HG02610 (cell line): ENCODE measurements around the gene ZNF132.

Source experiments
- ATAC-seq: cut with Tn5 transposase; IDR thresholded peaks from one replicate; pipeline ENCODE4 v1.9.1; 2021; ENCODE audit warnings: mild to moderate bottlenecking, moderate library complexity; ENCODE audit not compliant: unreplicated experiment

Gene ZNF132

GRCh38 chr19:58392945-58393724 is 46.8 kb downstream of the ZNF132 start:
- ATAC-seq, result no peak

- ATAC-seq, result no peak
Observed at GRCh38 chr19:58388175-58388526, 51.8 kb downstream of the ZNF132 start.

- ATAC-seq, result no peak
Observed at GRCh38 chr19:58387338-58388174, 52.4 kb downstream of the ZNF132 start.

- ATAC-seq, result peak; percentile 84
Observed at GRCh38 chr19:58386576-58387337, 53.2 kb downstream of the ZNF132 start, which contains the start of gene RPS5. RPS5 (plus strand) TSS chr19:58387269; CDS start chr19:58388138, 869 bp downstream.

- ATAC-seq, result peak; percentile 8
Observed at GRCh38 chr19:58385891-58386575, 53.9 kb downstream of the ZNF132 start.

GRCh38 chr19:58385313-58385890 is 54.6 kb downstream of the ZNF132 start:
- no peak for ATAC-seq

- no peak for ATAC-seq
Observed at GRCh38 chr19:58382997-58383603, 56.9 kb downstream of the ZNF132 start.
